Fibroblast of lung (primary cell): Measurements from ENCODE around the gene ANTXRL.

ENCODE experiments used
- CTCF ChIP-seq, 2 donors: IDR thresholded peaks in 1 of 2; conservative IDR thresholded peaks in 1 of 2; 1 replicate in 1 of 2; 2 replicates in 1 of 2; pipeline ENCODE4 v1.5.1; 2011 to 2012; ENCODE audit warnings: low read length in 2 of 2, control low read depth in 1 of 2, inconsistent platforms in 1 of 2, low read depth in 1 of 2, mild to moderate bottlenecking in 1 of 2
- EZH2 ChIP-seq: IDR thresholded peaks from 2 replicates; pipeline ENCODE4 v1.5.1; 2012; ENCODE audit warnings: low read length, control low read depth, mild to moderate bottlenecking; ENCODE audit errors: missing control alignments

GRCh38 chr10:46254007-46254383 lies 32.8 kb upstream of the ANTXRL start:
- TF ChIP-seq CTCF (conservative IDR thresholded peaks at IDR 0.05 in 1 of 2, IDR thresholded peaks at IDR 0.05 in 1 of 2; ENCODE audit: low read depth in 1 of 2, low read length in 2 of 2) = no peak
- no peak for TF ChIP-seq EZH2
